ENCODE results near the gene MRPS15.

Gene MRPS15

DNA sequence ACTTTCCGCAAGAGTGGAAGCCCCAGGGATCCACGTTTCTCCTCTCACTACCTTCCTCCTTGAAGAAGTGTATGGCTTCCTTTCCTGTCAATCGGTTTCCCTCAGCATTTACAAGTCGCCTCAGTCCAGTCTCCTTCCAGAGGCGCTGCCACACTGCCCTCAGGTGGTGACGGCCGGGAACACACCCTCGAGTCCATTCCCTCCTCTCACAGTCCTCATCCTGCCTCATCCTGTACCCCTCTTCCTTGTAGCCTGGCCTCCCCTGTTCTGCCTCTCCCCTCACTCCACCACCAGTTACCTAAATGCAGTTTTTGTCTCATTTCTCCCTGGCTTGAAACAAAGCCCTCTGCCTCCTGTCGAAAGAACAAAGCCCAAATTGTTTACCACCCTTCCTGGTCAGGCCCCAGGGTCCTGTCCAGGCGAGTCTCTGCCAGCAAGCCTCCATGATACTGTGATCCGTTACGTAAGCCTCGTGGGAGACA, 43.3 kb downstream of the MRPS15 start:
- peak; percentile 60 for DNase-seq (ENCODE audit: low read depth, low spot score)

DNA sequence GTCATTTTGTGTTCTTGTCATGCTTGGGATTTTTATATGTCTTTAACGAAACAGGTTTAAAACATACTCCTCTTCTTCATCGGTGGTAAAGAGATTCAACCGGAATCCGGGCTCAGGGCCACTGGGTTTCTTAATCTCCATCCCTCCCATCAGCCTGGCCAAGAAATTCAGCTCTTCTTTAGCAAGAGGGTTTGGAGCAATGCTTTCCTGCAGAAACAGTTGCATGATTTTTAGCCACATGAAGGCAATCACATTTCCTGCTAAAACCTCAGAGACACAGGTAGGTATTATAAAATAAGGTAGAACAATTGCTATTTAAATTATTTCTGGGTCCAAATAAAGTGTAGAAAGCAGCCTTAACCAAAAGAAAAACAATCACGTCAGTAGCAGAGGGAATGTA, 43.8 kb downstream of the MRPS15 start:
- DNase-seq (ENCODE audit: low read depth, low spot score): no peak

DNA sequence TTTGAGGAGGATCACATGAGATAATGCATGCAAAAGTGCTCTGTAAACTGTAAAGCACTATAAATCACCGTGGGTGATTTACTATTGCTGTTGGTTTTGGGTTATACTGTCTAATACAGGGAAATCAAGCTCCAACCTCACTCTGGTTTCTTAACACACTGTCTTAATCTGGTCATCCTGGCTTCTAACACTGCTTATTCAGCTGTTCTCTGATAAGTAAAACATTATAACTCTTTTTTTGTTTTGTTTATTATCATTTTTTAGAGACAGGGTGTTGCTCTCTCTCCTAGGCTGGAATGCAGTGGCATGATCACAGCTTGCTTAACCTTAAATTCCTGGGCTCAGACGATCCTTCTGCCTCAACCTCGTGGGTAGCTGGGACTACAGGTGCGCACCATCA, 44.6 kb downstream of the MRPS15 start:
- no peak for DNase-seq (ENCODE audit: low read depth, low spot score)

DNA sequence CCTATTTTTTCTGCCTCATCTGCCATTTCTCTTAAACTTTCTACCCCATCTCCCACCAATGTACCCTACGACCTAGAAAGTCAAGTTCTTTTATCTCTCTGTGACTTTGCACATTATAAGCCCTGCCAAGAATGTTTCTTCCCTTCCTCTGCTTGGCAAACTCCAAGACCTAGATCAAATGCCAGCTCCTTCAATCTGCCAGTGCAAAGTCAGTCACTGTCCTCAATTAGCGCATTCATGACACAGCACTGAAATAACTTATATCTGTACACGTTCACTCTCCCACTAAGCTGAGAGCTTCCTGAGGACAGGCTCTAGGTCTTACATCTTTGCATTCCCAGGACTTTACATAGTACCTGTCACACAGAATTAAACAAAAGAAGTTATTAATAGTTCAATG, 45.0 kb downstream of the MRPS15 start:
- no peak for DNase-seq (ENCODE audit: low read depth, low spot score)

DNA sequence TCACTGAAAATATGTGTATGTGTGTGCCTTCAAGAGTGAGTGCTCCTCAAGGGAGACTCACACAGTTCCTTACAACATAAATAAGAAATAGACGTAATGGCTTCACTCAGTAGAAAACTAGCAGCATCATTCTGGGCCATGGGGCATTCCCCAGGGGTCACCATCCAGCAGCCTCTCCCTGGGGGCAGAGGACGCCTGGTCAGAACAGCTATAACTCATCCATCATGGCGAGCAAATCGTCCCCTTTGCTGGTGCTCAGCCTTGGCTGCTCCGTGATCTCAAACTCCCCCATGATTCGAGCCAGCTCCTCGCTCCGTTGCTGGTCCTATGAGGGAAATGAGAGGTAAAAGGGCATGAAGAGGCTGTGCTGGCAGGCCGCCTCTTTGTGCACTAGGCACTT, 46.3 kb downstream of the MRPS15 start:
- no peak for DNase-seq (ENCODE audit: low read depth, low spot score)

DNA sequence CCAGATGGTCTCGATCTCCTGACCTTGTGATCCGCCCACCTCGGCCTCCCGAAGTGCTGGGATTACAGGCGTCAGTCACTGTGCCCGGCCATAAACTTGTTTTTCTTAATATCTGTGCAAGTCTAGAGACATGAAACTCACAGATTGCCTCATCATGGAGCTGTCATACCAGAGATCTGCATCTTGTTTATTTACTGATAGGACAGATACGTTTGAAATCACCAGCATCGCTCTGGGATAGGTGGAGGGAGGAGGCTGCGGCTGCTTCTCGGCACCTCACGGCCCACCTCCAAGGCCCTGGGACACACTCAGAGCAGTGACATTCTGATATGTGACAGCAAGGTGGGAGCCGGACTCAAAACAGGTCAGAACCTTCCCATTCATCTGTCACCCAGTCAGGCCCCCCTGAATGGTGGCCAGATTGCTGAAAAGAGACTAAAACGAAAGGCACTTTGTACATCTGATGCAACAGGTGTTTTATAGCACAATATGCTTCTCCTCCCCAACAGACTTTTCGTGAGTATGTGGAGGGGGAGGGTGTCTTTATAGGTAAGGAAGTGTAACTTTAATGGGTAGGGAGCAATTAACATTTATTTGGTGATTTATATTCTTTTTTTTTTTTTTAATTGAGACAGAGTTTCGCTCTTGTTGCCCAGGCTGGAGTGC, 48.4 kb downstream of the MRPS15 start:
- DNase-seq (ENCODE audit: low read depth, low spot score): no peak

DNA sequence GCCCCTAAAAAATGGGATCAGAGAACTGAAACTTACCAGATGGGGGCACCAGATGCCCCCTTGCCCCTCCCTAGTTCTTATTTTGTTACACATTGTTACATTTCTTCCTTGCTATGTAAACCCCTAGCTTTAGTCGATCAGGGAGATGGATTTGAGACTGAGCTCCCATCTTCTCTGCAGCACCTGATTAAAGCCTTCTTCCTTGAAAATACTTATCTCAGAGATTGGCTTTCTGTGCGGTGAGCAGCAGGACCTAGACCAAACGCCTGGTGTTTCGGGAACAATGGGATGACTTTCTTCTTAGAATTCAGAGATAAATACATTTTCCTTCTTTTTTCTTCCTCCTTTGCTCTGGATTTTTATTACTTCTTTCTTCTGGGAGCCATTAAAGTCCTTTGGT, 49.8 kb downstream of the MRPS15 start:
- DNase-seq (ENCODE audit: low read depth, low spot score): no peak

DNA sequence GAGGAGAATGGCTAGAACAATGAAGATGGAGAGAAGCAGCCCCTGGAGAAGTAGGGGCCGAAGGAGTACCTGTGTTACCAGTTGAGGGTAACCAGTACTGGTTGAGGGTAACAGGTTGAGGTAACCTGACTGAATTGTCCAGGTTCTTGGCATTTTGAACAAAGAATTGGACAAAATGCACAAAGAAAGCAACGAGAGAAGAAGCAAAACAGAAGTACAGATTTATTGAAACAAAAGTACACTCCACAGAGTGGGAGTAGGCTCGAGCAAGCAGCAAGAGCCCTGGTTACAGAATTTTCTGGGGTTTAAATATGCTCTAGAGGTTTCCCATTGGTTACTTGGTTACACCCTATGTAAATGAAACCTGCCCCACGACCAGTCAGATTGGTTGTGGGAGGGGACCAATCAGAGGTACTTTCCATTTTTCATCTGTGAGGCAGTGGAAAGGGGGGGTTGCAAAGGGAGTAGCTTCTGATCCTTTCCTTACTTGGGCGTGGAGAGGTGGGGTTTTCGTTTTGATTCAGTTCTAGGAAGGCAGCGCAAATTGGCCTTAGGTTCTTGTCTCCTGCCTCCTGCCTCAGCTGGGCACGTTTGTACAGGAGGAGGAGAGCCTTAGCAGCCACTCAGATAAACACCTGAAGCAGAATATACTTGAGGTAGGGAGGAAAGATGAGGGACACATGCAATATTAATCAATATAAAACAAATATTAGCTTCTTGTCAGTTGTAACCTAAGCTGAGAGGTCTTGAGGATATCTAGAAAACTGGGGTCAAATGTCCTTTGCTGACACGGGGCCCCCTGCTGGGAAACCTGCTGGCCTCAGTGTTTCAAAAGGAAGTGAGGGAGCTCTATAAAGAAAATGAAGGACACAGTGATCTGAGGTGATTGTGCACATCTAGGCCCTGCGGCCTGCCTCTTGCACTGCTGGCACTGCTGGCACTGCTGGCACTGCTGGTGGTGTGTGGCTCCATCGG, 52.2 kb downstream of the MRPS15 start:
- no peak for DNase-seq (ENCODE audit: low read depth, low spot score)

DNA sequence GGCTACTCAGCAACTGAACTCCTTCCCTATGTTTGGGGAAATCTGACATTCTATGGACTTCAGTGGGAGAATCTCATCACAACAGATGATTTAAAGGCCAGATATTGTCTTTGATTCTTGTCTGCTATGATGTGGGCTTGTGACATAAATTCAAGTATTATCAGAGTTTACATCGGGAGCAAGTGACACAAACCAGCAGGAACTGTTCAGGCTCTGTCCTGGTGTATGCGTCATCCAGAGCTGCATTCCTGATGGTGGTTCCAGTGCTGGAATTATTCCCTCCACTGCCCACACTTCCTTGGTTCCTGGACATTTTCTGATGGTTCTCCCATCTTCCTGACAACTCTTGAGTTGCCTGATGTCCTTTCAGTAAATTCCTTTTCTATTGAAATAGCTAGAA, 55.7 kb downstream of the MRPS15 start:
- DNase-seq (ENCODE audit: low read depth, low spot score): no peak

DNA sequence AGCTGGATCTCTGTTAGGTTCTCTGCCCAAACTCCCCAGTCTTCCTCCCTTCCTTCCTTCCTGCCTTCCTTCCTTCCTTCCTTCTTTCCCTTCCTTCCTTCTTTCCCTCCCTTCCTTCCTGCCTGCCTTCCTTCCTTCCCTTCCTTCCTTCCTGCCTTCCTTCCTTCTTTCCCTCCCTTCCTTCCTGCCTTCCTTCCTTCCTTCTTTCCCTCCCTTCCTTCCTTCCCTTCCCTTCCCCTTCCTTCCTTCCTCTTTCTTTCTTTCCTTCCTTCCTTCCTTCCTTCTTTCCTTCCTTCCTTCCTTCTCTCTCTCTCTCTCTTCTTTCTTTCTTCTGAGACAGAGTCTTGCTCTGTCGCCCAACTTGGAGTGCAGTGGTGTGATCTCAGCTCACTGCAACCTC, 57.7 kb downstream of the MRPS15 start:
- DNase-seq (ENCODE audit: low read depth, low spot score): no peak
